HepG2 (cell line): ENCODE measurements around the gene INSYN2B. TPM values are rescaled to one million over a fixed set of nuclear protein-coding genes. Genes with fewer than 3 reads are reported as not detected.

Experiments used
- ATAC-seq: fragments of 200-7000 bp; cut with Tn5 transposase; 3 replicates; pipeline ENCODE4 v1.9.1; 2020; ENCODE audit warnings: mild to moderate bottlenecking, moderate library complexity
- BruUV-seq: library from RNA; stranded (reverse); fragments of 400-500 nt; replicated peaks from 2 replicates; lab custom pipeline; 2021; lab: Mats Ljungman, UMichigan
- CTCF ChIA-PET: fragments of 300-600 bp; formaldehyde crosslinking; extraction: SDS; loops from one replicate; lab custom pipeline; 2021; ENCODE audit warnings: low total read pairs, inconsistent platforms, low intra/inter-chr PET ratio; lab: Yijun Ruan, JAX
- POLR2A ChIA-PET: fragments of 350-600 bp; sonication (Branson Sonifier 250); formaldehyde crosslinking; loops from one replicate; lab custom pipeline; 2020; ENCODE audit warnings: antibody characterized with exemption, inconsistent platforms; lab: Yijun Ruan, JAX
- DNase-seq: peaks from one replicate; pipeline ENCODE4 v3.0.0-alpha.2; 2015; ENCODE audit warnings: low spot score
- FAIRE-seq: peaks from 3 replicates; lab custom pipeline; 2011; peaks lifted over from hg19 to GRCh38; lab: Jason Lieb, UNC
- H2AFZ ChIP-seq: one replicate; pipeline ENCODE4 v1.6.1; 2011; ENCODE audit warnings: low read length, inconsistent platforms
- H3K27ac ChIP-seq: fragments of 300-600 bp; 3 replicates; pipeline ENCODE4 v1.8.0; 2011; ENCODE audit warnings: mixed run types, mild to moderate bottlenecking, mixed read lengths, low read length, inconsistent platforms; ENCODE audit not compliant: insufficient read depth; ENCODE audit errors: extremely low read length
- H3K27me3 ChIP-seq, 2 experiments: fragments of 200-600 bp in 1 of 2; 2 replicates in 1 of 2; 3 replicates in 1 of 2; pipeline versions ENCODE4 v1.6.0 to v1.8.0; 2011; ENCODE audit warnings: low read length in 2 of 2, mild to moderate bottlenecking in 2 of 2, moderate library complexity in 2 of 2, inconsistent platforms in 1 of 2; ENCODE audit not compliant: insufficient read depth in 2 of 2, control insufficient read depth in 1 of 2
- H3K36me3 ChIP-seq, 2 experiments: fragments of 200-600 bp in 1 of 2; replicated peaks in 1 of 2; 2 replicates in 1 of 2; 3 replicates in 1 of 2; pipeline versions ENCODE4 v1.5.1 to v1.8.0; 2011; ENCODE audit warnings: low read length in 2 of 2, inconsistent platforms in 1 of 2; ENCODE audit not compliant: insufficient read depth in 2 of 2, control insufficient read depth in 1 of 2
- H3K4me1 ChIP-seq: 2 replicates; pipeline ENCODE4 v1.5.1; 2012; ENCODE audit warnings: low read length, inconsistent platforms; ENCODE audit not compliant: insufficient read depth
- H3K4me2 ChIP-seq: 2 replicates; pipeline ENCODE4 v1.6.0; 2011; ENCODE audit warnings: low read depth, low read length, inconsistent platforms
- H3K4me3 ChIP-seq, 3 experiments: fragments of 200-600 bp in 1 of 3; sonication (generic), shearing (Covaris generic) in 1 of 3; replicated peaks in 1 of 3; 2 replicates each; pipeline ENCODE4 v1.5.1; 2011 to 2016; ENCODE audit warnings: low read length in 3 of 3, inconsistent platforms in 2 of 3, low read depth in 2 of 3, mild to moderate bottlenecking in 2 of 3, control low read depth in 1 of 3, mixed read lengths in 1 of 3; ENCODE audit not compliant: insufficient read depth in 1 of 3
- H3K79me2 ChIP-seq: one replicate; pipeline ENCODE4 v1.6.1; 2011; ENCODE audit warnings: low read length, inconsistent platforms; ENCODE audit not compliant: insufficient read depth
- H3K9ac ChIP-seq: 2 replicates; pipeline ENCODE4 v1.6.0; 2011; ENCODE audit warnings: mild to moderate bottlenecking, low read depth, low read length, inconsistent platforms; ENCODE audit not compliant: insufficient read depth
- H3K9me3 ChIP-seq: 2 replicates; pipeline ENCODE4 v1.5.1; 2012; ENCODE audit warnings: mild to moderate bottlenecking, low read length
- H4K20me1 ChIP-seq: 2 replicates; pipeline ENCODE4 v1.6.0; 2011; ENCODE audit warnings: inconsistent platforms, mild to moderate bottlenecking, low read length, moderate library complexity; ENCODE audit not compliant: insufficient read depth
- ARNTL ChIP-seq: sonication (generic); formaldehyde crosslinking; IDR thresholded peaks from 2 replicates; pipeline ENCODE4 v1.4.0; 2020; ENCODE audit warnings: mild to moderate bottlenecking, missing genetic modification reagents
- ATRX ChIP-seq: sonication (generic); formaldehyde crosslinking; IDR thresholded peaks from 2 replicates; pipeline ENCODE4 v1.4.0; 2020; ENCODE audit warnings: missing genetic modification reagents, borderline replicate concordance
- EED ChIP-seq: sonication (generic); formaldehyde crosslinking; IDR thresholded peaks from 2 replicates; pipeline ENCODE4 v1.5.0; 2020; ENCODE audit warnings: mild to moderate bottlenecking, missing genetic modification reagents
- JARID2 ChIP-seq: sonication (generic); formaldehyde crosslinking; IDR thresholded peaks from 2 replicates; pipeline ENCODE4 v1.8.1; 2023; ENCODE audit warnings: missing genetic modification reagents, inconsistent platforms; ENCODE audit not compliant: insufficient replicate concordance
- NFIC ChIP-seq: IDR thresholded peaks from 2 replicates; pipeline ENCODE4 v1.6.1; 2012; ENCODE audit warnings: mild to moderate bottlenecking, low read length, inconsistent platforms
- SATB2 ChIP-seq: sonication (generic); formaldehyde crosslinking; IDR thresholded peaks from 2 replicates; pipeline ENCODE4 v1.5.0; 2020; ENCODE audit warnings: missing genetic modification reagents
- SOX13 ChIP-seq, 3 experiments: fragments of 450-650 bp in 1 of 3; sonication (generic) in 1 of 3; formaldehyde crosslinking in 1 of 3; IDR thresholded peaks in 2 of 3; conservative IDR thresholded peaks in 1 of 3; 2 replicates each; pipeline versions ENCODE4 v1.5.0 to v1.6.1; 2016 to 2020; ENCODE audit warnings: antibody characterized with exemption in 1 of 3, mild to moderate bottlenecking in 1 of 3, missing compliant biosample characterization in 1 of 3, missing genetic modification reagents in 1 of 3, moderate library complexity in 1 of 3
- WGBS: methylation state at CpG from one replicate; pipeline ENCODE4 v1.1.6; 2017; ENCODE audit warnings: low lambda C conversion rate; 5-methylcytosine and 5-hydroxymethylcytosine counted together
- in situ Hi-C: cut with HindIII; loops from 2 replicates; pipeline ENCODE4 v1.10.0; 2017; ENCODE audit warnings: low pct_unique_long_range_greater_than_20kb; ENCODE audit not compliant: extremely low pct_ligation_motif_present
- intact Hi-C: fragments of 100-400 bp; cut with micrococcal nuclease; formaldehyde crosslinking; loops from one replicate; pipeline ENCODE4 v1.10.0; 2022; ENCODE audit not compliant: unreplicated experiment
- polyA plus RNA-seq, 8 experiments: library from polyadenylated mRNA; depleted of rRNA in 3 of 8; stranded (reverse) in 7 of 8; unstranded in 1 of 8; fragments of >200 nt; fragmentation: Illumina TruSeq in 4 of 8; extraction: Trizol in 4 of 8; gene quantifications; 2 replicates each; pipeline versions ENCODE4 v1.2.1 to v1.2.3, GENCODE V29; 2011 to 2016; ENCODE audit warnings: low read depth in 4 of 8, missing spikeins in 1 of 8, mixed read lengths in 1 of 8; ENCODE audit not compliant: insufficient read depth in 1 of 8
- total RNA-seq, 5 experiments: library from RNA; depleted of rRNA; stranded (reverse); fragments of >200 nt; fragmentation: Illumina TruSeq; extraction: Trizol; gene quantifications; 2 replicates each; pipeline ENCODE4 v1.2.3, GENCODE V29; 2016; ENCODE audit warnings: low read depth in 1 of 5
- TF ChIP-seq, protein P1 (sequence below): sonication (generic); formaldehyde crosslinking; IDR thresholded peaks from 2 replicates; pipeline ENCODE4 v1.5.0; 2020; ENCODE audit warnings: missing genetic modification reagents

The INSYN2B gene
- total and polyA plus RNA-seq, 2 of the 13 experiments (the other 11 are each of a cell fraction or from before 2014, with no cell fraction given), result not detected

DNA sequence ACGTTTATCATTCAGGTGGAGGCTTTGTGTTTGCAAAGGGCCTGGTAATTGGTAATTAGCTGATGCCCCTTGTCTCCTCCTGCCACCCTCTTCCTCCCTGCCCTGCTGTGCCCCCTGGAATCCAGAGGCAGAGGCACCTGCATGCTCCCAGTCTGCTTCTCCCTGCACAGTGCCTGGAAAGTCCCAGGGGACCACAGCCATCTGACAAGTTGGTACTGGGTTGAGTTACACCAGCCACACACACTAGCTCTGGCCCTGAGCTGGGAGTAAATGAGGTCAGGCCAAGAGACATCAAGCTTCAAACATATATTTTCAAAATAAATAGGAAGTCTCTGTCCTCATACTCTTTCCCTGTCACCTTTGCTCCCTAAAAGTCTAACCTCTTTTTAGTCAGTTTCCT is 56.3 kb downstream of the INSYN2B start:
- WGBS, result 22% methylated on average over 1 of the region's 1 CpG
- no peak for TF ChIP-seq JARID2 (CRISPR knock-in tag)
- no peak for TF ChIP-seq ATRX (CRISPR knock-in tag)
- FAIRE-seq, result no peak

DNA sequence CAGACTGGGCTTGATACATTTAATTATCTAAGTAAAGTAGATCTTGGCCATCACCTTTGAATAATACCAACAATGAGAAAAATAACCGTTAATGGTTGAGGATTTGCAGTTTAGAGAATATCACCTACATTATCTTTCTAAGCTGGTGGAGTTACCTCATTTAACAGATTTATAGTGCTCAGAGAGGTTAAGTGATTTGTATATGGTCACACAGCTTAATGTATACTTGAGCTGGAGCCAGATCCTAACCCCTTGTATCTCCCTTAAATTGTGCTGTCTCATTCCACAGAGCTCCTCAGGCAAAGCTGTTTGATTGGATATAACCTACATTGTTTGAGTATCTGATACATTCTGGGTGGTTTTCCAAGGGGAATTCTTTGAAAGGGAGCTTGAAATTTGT is 57.8 kb downstream of the INSYN2B start:
- no peaks in the 10 kb centered on the region for H3K9me3 ChIP-seq
- 0% methylated on average over 1 of the region's 1 CpG for WGBS
- no peak for ATAC-seq
- H4K20me1 ChIP-seq, result no peaks in the 10 kb centered on the region
- no peak overlapping the region for H3K4me2 ChIP-seq
- no peaks in the 10 kb centered on the region for H3K36me3 ChIP-seq
- BruUV-seq, result no TSS peak
- POLR2A ChIA-PET, result no interaction called here
- H2AFZ ChIP-seq, result no peak overlapping the region
- H3K4me3 ChIP-seq, result no peak overlapping the region
- in situ Hi-C loops, result no loop called here
- TF ChIP-seq SATB2 (CRISPR knock-in tag) (no peak), NFIC (no peak), SOX13 (IDR thresholded peaks at IDR 0.05) (no peak), SOX13 (CRISPR knock-in tag; conservative IDR thresholded peaks at IDR 0.05 in 1 of 2, IDR thresholded peaks at IDR 0.05 in 1 of 2) (no peak), EED (no peak), ARNTL (CRISPR knock-in tag) (no peak)
- TF ChIP-seq, protein P1, sequence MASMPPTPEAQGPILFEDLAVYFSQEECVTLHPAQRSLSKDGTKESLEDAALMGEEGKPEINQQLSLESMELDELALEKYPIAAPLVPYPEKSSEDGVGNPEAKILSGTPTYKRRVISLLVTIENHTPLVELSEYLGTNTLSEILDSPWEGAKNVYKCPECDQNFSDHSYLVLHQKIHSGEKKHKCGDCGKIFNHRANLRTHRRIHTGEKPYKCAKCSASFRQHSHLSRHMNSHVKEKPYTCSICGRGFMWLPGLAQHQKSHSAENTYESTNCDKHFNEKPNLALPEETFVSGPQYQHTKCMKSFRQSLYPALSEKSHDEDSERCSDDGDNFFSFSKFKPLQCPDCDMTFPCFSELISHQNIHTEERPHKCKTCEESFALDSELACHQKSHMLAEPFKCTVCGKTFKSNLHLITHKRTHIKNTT (CRISPR knock-in tag), result no peak
- CTCF ChIA-PET, result no interaction called here
- H3K4me1 ChIP-seq, result no peaks in the 10 kb centered on the region
- FAIRE-seq, result no peak
- H3K79me2 ChIP-seq, result no peaks in the 10 kb centered on the region
- no peak for DNase-seq
- H3K27me3 ChIP-seq, result no peaks in the 10 kb centered on the region
- intact Hi-C loops, result no loop called here
- no peak overlapping the region for H3K9ac ChIP-seq
- no peak overlapping the region for H3K27ac ChIP-seq

More for the DNA sequence above, 56.3 kb downstream of the INSYN2B start:
- intact Hi-C loops, result no loop called here
- DNase-seq (no peak), ATAC-seq (no peak)
- Histone ChIP-seq H3K79me2 (no peaks in the 10 kb centered on the region), H3K36me3 (no peaks in the 10 kb centered on the region), H3K4me1 (no peaks in the 10 kb centered on the region), H3K27me3 (peaks cover 2 to 5% of the 10 kb centered on the region in 2 experiments; a peak in 1 of 5 replicates), H3K4me2 (no peak overlapping the region), H4K20me1 (no peaks in the 10 kb centered on the region), H3K27ac (no peak overlapping the region), H2AFZ (no peak overlapping the region), H3K4me3 (no peak overlapping the region), H3K9ac (no peak overlapping the region), H3K9me3 (no peaks in the 10 kb centered on the region)
- ChIA-PET POLR2A (no interaction called here), CTCF (no interaction called here)
- no TSS peak for BruUV-seq
- in situ Hi-C loops, result no loop called here
